Breast epithelium (tissue), 4 donors: ENCODE measurements around the gene MGAT4D. TPM values are rescaled to one million over a fixed set of nuclear protein-coding genes. Genes with fewer than 3 reads are reported as not detected.
"Not testable (repeated sequence)": the region's sequence is repeated elsewhere in the genome, so short reads cannot be mapped to it uniquely, and the experiment has no call there.

Experiments
- DNase-seq, 2 donors: peaks; one replicate each; pipeline ENCODE4 v3.0.0-alpha.2; 2019; ENCODE audit warnings: low spot score in 2 of 2
- H3K27ac ChIP-seq, 2 donors: fragments of 200-600 bp; sonication (generic) in 1 of 2; one replicate each; pipeline ENCODE4 v1.5.1; 2016 to 2019; ENCODE audit warnings: mild to moderate bottlenecking in 1 of 2
- H3K27me3 ChIP-seq, 2 donors: fragments of 200-600 bp; sonication (generic) in 1 of 2; one replicate each; pipeline versions ENCODE4 v1.5.1 to v1.6.0; 2017 to 2019; ENCODE audit warnings: control low read depth in 1 of 2, mild to moderate bottlenecking in 1 of 2
- H3K36me3 ChIP-seq: fragments of 200-600 bp; one replicate; pipeline ENCODE4 v1.5.1; 2019
- H3K4me1 ChIP-seq, 2 donors: fragments of 200-600 bp; sonication (generic); one replicate each; pipeline ENCODE4 v1.5.1; 2016 to 2019; ENCODE audit warnings: control low read depth in 1 of 2
- H3K4me3 ChIP-seq, 3 donors: fragments of 200-600 bp; sonication (generic); 1 replicate in 2 of 3; 2 replicates in 1 of 3; pipeline ENCODE4 v1.5.1; 2016 to 2019; ENCODE audit warnings: mild to moderate bottlenecking in 3 of 3, moderate library complexity in 2 of 3
- H3K9me3 ChIP-seq, 2 donors: fragments of 200-600 bp; sonication (generic) in 1 of 2; one replicate each; pipeline ENCODE4 v1.5.1; 2016 to 2019; ENCODE audit warnings: control low read depth in 1 of 2
- POLR2A ChIP-seq: fragments of 450-650 bp; IDR thresholded peaks from one replicate; pipeline ENCODE4 v1.6.1; 2016; ENCODE audit warnings: antibody characterized with exemption, mild to moderate bottlenecking, moderate library complexity
- POLR2AphosphoS5 ChIP-seq, 3 donors: sonication (generic); formaldehyde crosslinking; IDR thresholded peaks; one replicate each; pipeline ENCODE4 v1.6.1; 2017; ENCODE audit warnings: antibody characterized with exemption in 3 of 3
- intact Hi-C: fragments of 100-400 bp; cut with DNase I; formaldehyde crosslinking; loops from one replicate; pipeline ENCODE4 v1.15.1; 2023; ENCODE audit warnings: low total_unique reads
- total RNA-seq, 3 donors: library from RNA; depleted of rRNA; stranded (reverse); fragments of >200 nt; gene quantifications; one replicate each; pipeline ENCODE4 v1.1.0, GENCODE V29; 2016
- TF ChIP-seq, protein P1 (sequence below), 3 donors: fragments of 450-650 bp; IDR thresholded peaks; one replicate each; pipeline ENCODE4 v1.5.1; 2016 to 2017; ENCODE audit warnings: antibody characterized with exemption in 3 of 3, mild to moderate bottlenecking in 3 of 3, moderate library complexity in 3 of 3

Gene MGAT4D
- total RNA-seq, 3 donors from 2014 or later: not detected

DNA sequence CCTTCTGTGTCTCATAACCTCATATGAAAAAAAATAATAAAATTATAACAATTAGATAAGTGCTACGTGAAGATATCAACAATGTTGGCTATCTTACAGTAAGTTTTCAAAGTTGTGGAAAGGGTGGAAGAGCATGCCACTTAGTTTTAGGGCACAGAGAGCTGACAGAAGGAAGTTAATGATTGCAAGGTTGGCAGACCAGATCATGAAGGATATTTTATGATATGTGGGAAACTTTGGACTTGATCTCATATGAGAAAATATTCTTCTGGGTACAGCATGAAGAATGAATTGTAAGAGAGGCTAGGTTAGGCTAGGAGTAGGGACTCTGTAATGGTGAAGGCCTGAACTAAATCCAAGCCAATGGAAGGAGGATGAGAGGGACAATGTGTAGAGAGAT lies 34.5 kb downstream of the MGAT4D start:
- TF ChIP-seq, protein P1, sequence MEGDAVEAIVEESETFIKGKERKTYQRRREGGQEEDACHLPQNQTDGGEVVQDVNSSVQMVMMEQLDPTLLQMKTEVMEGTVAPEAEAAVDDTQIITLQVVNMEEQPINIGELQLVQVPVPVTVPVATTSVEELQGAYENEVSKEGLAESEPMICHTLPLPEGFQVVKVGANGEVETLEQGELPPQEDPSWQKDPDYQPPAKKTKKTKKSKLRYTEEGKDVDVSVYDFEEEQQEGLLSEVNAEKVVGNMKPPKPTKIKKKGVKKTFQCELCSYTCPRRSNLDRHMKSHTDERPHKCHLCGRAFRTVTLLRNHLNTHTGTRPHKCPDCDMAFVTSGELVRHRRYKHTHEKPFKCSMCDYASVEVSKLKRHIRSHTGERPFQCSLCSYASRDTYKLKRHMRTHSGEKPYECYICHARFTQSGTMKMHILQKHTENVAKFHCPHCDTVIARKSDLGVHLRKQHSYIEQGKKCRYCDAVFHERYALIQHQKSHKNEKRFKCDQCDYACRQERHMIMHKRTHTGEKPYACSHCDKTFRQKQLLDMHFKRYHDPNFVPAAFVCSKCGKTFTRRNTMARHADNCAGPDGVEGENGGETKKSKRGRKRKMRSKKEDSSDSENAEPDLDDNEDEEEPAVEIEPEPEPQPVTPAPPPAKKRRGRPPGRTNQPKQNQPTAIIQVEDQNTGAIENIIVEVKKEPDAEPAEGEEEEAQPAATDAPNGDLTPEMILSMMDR (IDR thresholded peaks at IDR 0.05): no peak
- TF ChIP-seq POLR2AphosphoS5 (IDR thresholded peaks at IDR 0.05) (no peak), POLR2A (no peak)
- Histone ChIP-seq H3K4me3 (no peak overlapping the region), H3K4me1 (no peaks in the 10 kb centered on the region), H3K36me3 (no peaks in the 10 kb centered on the region), H3K9me3 (no peaks in the 10 kb centered on the region), H3K27me3 (no peaks in the 10 kb centered on the region), H3K27ac (no peak overlapping the region)
- intact Hi-C loops: no loop called here
- no peak for DNase-seq

DNA sequence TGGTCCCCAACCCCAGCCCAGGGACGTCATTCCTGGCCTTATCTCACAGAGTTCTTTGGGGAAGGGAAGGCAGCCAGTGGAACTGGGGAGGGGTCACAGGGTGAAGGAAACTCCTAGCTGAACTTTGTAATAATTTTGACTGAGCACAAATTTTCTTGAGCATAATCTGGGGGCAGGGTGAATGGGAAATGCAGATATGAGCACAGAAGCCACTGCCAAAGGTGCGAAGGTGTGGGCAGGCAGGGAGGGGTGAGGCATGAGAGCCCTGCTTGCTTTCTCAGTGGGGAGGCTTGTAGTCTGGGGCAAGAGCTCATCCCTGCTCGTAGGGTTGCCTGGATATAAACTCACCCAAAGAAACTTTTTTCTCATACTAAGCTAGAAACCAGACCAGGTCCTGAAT lies 34.9 kb downstream of the MGAT4D start:
- intact Hi-C loops: no loop called here
- no peaks in the 10 kb centered on the region for H3K36me3 ChIP-seq
- no peak for DNase-seq
- H3K4me3 ChIP-seq: no peak overlapping the region
- TF ChIP-seq POLR2A (no peak), POLR2AphosphoS5 (IDR thresholded peaks at IDR 0.05) (no peak)
- TF ChIP-seq, protein P1 (IDR thresholded peaks at IDR 0.05): no peak
- no peaks in the 10 kb centered on the region for H3K9me3 ChIP-seq
- H3K27me3 ChIP-seq: no peaks in the 10 kb centered on the region
- H3K4me1 ChIP-seq: no peaks in the 10 kb centered on the region
- H3K27ac ChIP-seq: no peak overlapping the region

DNA sequence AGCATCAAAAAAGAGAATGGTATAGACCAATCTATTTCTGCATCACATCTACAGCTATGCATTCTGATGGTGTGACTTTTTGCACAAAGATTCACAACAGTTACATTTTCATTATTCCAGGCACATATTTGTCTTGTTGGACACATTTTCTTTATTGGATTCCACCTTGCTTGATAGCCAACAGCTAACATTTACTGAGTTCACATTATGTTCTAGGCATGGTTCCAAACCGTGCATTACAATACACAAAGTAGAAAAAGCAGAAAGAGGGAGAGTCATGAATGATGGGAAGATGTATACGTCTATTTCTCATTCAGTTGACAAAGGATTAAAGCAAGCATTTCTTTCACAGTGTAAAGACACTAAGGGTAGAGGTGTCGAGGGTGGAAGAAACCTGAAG lies 47.7 kb downstream of the MGAT4D start:
- TF ChIP-seq POLR2AphosphoS5 (IDR thresholded peaks at IDR 0.05) (no peak), POLR2A (no peak)
- TF ChIP-seq, protein P1 (IDR thresholded peaks at IDR 0.05): no peak
- intact Hi-C loops: no loop called here
- no peak overlapping the region for H3K27ac ChIP-seq

DNA sequence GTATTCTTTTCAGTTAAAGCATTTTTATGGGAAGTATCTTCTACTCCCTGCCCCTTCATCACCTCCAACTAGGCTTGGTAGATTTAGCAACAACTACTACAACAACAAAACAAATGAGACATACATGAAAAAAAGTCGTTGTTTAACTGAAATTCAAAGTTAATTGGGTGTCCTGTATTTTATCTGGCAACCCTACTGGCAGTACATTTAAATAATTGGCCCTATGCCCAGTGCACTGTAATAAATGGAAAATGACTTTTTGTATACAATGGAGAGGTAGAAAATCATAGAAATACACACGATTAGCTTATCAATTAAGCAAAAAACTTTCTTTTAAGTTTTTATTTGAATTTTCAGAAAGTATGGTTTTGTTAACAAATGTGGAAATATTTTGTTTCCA lies 49.3 kb downstream of the MGAT4D start:
- DNase-seq: no peak
- Histone ChIP-seq H3K4me3 (no peak overlapping the region), H3K27ac (no peak overlapping the region), H3K27me3 (no peaks in the 10 kb centered on the region), H3K4me1 (no peaks in the 10 kb centered on the region), H3K36me3 (no peaks in the 10 kb centered on the region), H3K9me3 (no peaks in the 10 kb centered on the region)
- TF ChIP-seq POLR2A: no peak
- TF ChIP-seq, protein P1 (IDR thresholded peaks at IDR 0.05): no peak
- no peak for TF ChIP-seq POLR2AphosphoS5 (IDR thresholded peaks at IDR 0.05)
- intact Hi-C loops: no loop called here

More for the DNA sequence above, 47.7 kb downstream of the MGAT4D start:
- Histone ChIP-seq H3K4me1 (no peaks in the 10 kb centered on the region), H3K27me3 (no peaks in the 10 kb centered on the region), H3K36me3 (no peaks in the 10 kb centered on the region), H3K9me3 (no peaks in the 10 kb centered on the region), H3K4me3 (no peak overlapping the region)
- no peak for DNase-seq

DNA sequence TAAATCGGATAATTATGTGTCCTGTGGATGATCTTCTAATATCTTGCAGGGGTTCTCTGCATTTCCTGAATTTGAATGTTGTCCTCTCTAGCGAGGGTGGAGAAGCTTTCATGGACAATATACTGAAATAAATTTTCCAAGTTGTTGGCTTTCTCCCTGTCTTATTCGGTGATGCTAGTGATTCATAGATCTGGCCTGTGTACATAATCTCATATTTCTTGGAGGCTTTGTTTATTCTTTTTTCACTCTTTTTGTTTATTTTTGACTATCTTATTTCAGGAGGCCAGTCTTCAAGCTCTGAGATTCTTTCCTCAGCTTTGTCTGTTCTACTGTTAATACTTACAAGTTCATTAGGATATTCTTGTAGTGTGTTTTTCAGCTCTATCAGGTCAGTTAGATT lies 49.9 kb downstream of the MGAT4D start:
- no peak overlapping the region for H3K27ac ChIP-seq
- intact Hi-C loops: no loop called here
- H3K9me3 ChIP-seq: no peaks in the 10 kb centered on the region
- H3K4me3 ChIP-seq: no peak overlapping the region
- DNase-seq: no peak
- H3K27me3 ChIP-seq: no peaks in the 10 kb centered on the region
- no peaks in the 10 kb centered on the region for H3K36me3 ChIP-seq
- no peaks in the 10 kb centered on the region for H3K4me1 ChIP-seq
- TF ChIP-seq, protein P1 (IDR thresholded peaks at IDR 0.05): no peak
- TF ChIP-seq POLR2AphosphoS5 (IDR thresholded peaks at IDR 0.05): no peak
- no peak for TF ChIP-seq POLR2A

DNA sequence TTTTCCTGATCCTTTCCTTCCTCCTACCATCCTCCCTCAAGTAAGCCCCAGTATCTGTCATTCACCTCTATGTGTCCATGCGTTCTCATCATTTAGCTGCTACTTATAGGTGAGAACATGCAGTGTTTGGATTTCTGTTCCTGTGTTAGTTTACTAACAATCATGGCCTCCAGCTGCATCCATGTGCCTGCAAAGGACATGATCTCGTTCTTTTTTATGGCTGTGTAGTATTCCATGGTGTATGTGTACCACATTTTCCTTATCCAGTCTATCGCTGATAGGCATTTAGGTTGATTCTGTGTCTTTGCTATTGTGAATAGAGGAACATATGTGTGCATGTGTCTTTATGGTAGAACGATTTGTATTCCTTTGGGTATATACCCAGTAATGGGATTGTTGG lies 53.7 kb downstream of the MGAT4D start:
- H3K27me3 ChIP-seq, H3K36me3 ChIP-seq, intact Hi-C loops, H3K4me1 ChIP-seq, H3K9me3 ChIP-seq, DNase-seq, H3K27ac ChIP-seq, H3K4me3 ChIP-seq: not testable (repeated sequence)
